ENCODE measurements around the gene DPY30.
"Not testable (repeated sequence)": the region's sequence is repeated elsewhere in the genome, so short reads cannot be mapped to it uniquely, and the experiment has no call there.

Gene DPY30

GRCh38 chr2:32039447-32040219, at the start of gene DPY30:
Gene DPY30 (minus strand): TSS chr2:32039805. CDS start chr2:32039456, 349 bp downstream.
- DNase-seq = peak; percentile 96

GRCh38 chr2:32074134-32074506, 34.5 kb upstream of the DPY30 start:
- DNase-seq = no peak

GRCh38 chr2:32067549-32067948, 27.9 kb upstream of the DPY30 start:
- DNase-seq = no peak

- DNase-seq = no peak
Observed at GRCh38 chr2:32064713-32065112, 25.1 kb upstream of the DPY30 start.

- peak; percentile 55 for DNase-seq
Observed at GRCh38 chr2:32064021-32064601, 24.5 kb upstream of the DPY30 start.

- DNase-seq = peak; percentile 98
Observed at GRCh38 chr2:32063310-32064020, 23.9 kb upstream of the DPY30 start, which contains the start of gene SPAST. Gene SPAST (plus strand): TSS chr2:32063556. CDS start chr2:32063832, 276 bp downstream.

- DNase-seq = peak; percentile 69
Observed at GRCh38 chr2:32061973-32062861, 22.6 kb upstream of the DPY30 start.

GRCh38 chr2:32061430-32061829, 21.8 kb upstream of the DPY30 start:
- DNase-seq = no peak

GRCh38 chr2:32060266-32060665, 20.7 kb upstream of the DPY30 start:
- no peak for DNase-seq

- DNase-seq = peak; percentile 21
Observed at GRCh38 chr2:32058130-32058529, 18.5 kb upstream of the DPY30 start.

GRCh38 chr2:32054583-32054982, 15.0 kb upstream of the DPY30 start:
- DNase-seq = not testable (repeated sequence)

- no peak for DNase-seq
Observed at GRCh38 chr2:32051836-32052439, 12.3 kb upstream of the DPY30 start.

- no peak for DNase-seq
Observed at GRCh38 chr2:32043561-32043960, 4.0 kb upstream of the DPY30 start.

- not testable (repeated sequence) for DNase-seq
Observed at GRCh38 chr2:32034198-32034887, 5.3 kb downstream of the DPY30 start.

GRCh38 chr2:32018789-32019482, 20.7 kb downstream of the DPY30 start:
- not testable (repeated sequence) for DNase-seq

- no peak for DNase-seq
Observed at GRCh38 chr2:32012872-32013271, 26.7 kb downstream of the DPY30 start.

- no peak for DNase-seq
Observed at GRCh38 chr2:32011485-32011960, 28.1 kb downstream of the DPY30 start.

- DNase-seq = peak; percentile 96
Observed at GRCh38 chr2:32010670-32011484, 28.7 kb downstream of the DPY30 start, which contains the start of gene MEMO1. Gene MEMO1 (minus strand): TSS chr2:32011008. CDS start chr2:32010247, 761 bp downstream.

- DNase-seq = peak; percentile 65
Observed at GRCh38 chr2:32010280-32010669, 29.3 kb downstream of the DPY30 start.
